Erythroblast (primary cell): Measurements from ENCODE around the gene PUDP.

Experiments used
- GATA1 ChIP-seq: IDR thresholded peaks from 2 replicates; pipeline ENCODE4 v1.6.1; 2011; ENCODE audit warnings: low read depth, mild to moderate bottlenecking, control low read depth, low read length, moderate library complexity
- POLR2A ChIP-seq: IDR thresholded peaks from 2 replicates; pipeline ENCODE4 v1.6.1; 2011; ENCODE audit warnings: mild to moderate bottlenecking, low read length

- TF ChIP-seq POLR2A (no peak), GATA1 (no peak)
Observed at GRCh38 chrX:7146020-7146702, 1.8 kb downstream of the PUDP start.
